GM18508 (cell line): Measurements from ENCODE around the gene SLC4A4.

ENCODE experiments used
- ATAC-seq: cut with Tn5 transposase; IDR thresholded peaks from one replicate; pipeline ENCODE4 v1.9.1; 2021; ENCODE audit warnings: moderate number of reproducible peaks; ENCODE audit not compliant: insufficient read depth, unreplicated experiment

The SLC4A4 gene

DNA sequence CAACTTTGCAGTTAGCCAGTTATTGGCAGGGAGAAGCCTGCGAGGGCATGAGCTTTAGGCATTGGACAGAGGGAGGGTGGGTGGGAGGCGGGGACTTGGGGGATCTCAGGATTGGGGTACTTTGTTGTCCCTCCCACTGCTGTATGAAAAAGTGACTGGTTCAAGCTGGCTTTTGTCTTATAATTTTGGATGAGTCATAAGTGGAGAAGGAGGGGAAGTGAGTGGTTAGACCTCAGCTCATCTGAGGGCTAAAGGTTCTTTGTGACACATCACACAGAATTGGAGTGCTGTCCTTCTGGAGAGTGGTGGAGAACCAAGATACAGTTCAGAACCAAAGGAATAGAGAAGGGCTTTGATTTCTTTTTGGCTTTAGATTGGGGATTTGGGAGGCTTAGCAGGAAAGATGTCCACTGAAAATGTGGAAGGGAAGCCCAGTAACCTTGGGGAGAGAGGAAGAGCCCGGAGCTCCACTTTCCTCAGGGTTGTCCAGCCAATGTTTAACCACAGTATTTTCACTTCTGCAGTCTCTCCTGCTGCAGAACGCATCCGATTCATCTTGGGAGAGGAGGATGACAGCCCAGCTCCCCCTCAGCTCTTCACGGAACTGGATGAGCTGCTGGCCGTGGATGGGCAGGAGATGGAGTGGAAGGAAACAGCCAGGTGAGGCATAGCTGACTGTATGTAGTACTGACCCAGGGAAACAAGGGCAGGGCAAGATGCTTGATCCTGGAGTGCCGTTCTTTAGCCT lies at the start of gene SLC4A4:
TSS of gene SLC4A4 (plus strand) at position 175 of the 748 bp plus-strand sequence.
- ATAC-seq = peak; percentile 100

DNA sequence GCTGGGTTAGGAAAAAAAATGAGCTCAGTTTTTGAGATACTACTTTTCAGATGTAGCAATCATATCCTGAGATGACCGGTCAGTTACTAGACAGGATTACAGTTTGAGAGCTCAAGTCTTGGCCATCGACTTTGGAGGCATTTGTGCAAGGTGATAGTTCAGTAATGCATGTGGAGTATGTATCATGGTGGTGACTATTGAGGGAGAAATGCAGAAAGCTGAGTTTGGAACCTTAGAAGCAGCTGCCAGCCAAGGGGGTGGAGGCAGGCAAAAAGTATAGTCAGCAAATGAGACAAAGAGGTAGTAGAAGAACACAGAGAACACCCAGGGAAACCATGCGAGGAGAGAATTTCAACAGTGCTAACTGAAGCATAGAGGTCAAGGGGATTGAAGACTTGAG lies 48.7 kb upstream of the SLC4A4 start:
- no peak for ATAC-seq

DNA sequence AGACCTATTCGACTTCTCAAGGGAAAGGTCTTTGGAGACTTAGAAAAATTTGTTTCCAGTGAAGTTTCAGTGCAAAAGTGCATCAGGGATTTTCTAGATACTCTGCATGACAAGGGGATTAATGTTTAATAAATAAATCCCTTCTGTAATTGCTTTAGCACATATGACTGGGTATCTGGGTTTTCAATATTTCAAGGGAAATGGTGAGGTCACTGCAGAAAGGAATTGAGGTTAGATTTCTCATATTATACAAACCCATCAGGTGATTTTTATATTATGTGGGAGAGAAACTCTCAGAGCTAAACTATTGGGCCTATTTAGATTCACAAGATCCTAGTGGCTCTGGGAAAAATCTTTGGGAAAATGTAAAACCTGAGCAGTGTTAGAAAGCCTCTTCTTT lies 48.3 kb upstream of the SLC4A4 start:
- ATAC-seq = no peak

DNA sequence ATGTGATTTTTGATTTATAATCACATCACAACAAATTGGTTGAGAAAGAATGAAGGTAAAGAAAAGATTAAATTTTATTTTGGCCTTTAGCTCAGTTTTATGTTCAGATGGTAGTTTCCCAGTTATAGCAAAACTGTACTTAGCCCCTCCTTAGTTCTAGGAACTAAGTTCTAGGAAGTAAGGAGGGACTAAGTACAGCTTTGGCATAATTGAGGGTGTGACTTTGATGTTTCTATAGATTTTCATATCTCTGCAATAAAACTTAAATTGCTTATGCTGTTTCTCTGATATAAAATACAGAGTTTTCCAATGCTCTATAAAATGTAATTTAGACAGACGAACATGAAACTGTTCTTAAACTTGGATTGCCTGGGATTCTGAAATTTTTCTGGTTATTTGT lies 46.6 kb upstream of the SLC4A4 start:
- ATAC-seq = no peak

DNA sequence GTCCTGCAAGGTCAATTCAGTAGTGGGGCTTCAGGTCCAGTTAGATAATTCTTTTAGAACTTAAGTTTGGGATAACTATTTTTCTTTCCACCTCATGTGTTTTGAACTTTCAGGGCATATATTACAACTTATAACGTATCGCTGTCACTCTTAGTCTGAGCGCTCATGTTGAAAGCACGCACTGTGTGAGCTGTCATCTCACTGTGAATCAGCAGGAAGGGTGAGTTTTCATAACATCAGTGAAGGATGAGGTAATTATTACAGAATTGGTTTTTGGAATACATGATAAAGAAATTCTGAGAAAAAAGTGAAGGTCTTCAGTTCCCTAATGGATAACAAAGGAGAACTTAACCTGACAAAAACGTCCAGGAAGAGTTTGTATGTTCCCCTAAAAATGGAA lies 45.1 kb upstream of the SLC4A4 start:
- no peak for ATAC-seq

DNA sequence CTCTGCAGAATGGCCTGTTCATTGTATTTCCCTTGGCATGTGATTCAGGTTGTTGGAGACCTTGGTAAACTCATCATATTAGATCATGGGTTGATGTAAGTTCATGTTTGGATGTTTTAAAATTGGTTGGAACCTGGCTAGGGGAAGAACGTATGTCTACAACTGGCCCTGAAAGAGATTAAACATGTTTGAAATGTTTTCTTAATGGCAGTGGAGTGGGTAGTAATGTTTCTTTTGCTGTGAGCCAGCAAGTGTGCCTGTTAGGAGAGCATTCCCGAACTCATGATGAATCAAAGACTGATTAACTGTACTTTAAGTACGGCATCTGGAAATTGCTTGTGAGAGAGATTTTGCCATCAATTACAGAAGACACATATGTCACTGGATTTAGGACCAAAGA lies 44.5 kb upstream of the SLC4A4 start:
- ATAC-seq = no peak

GRCh38 chr4:71296945-71297344 lies 41.9 kb upstream of the SLC4A4 start:
- ATAC-seq = no peak

GRCh38 chr4:71300362-71300761 lies 38.5 kb upstream of the SLC4A4 start:
- no peak for ATAC-seq

DNA sequence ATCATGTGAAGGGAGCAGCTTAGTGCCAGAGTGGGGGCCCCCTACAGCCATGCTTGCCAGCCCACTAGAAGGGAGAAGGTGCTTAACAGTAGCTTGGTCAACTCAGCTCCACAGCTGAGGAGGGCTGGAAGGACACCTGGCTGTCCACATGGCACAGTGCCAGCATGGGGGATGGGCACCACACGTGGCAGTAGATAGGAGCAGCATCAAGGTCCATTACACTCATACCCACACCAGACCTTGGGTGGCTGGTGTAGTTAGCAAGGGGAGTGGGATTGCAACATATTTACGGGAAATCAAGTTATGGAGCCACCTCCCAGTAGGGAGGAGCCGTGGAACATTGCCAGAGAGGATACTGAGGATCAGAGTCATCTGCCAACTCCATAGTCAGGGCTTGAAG lies 37.9 kb upstream of the SLC4A4 start:
- ATAC-seq = no peak

GRCh38 chr4:71303287-71303686 lies 35.5 kb upstream of the SLC4A4 start:
- no peak for ATAC-seq

DNA sequence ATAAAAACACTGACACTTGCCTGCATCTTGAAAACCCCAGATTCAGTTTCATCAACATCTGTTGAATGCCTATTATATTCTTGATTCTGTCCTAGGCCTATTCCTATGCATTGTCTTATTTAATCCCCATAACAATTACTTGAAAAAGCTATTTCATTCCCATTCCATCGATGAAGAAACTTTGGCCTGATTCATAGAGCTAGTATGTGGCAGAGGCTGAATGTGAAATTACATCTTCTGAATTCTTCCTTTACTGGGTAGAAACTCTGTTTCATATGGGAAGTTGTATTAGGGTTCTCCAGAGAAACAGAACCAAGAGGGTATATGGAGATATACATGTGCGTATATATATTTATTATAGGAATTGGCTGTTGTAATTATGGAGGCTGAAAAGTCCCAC lies 35.0 kb upstream of the SLC4A4 start:
- ATAC-seq = no peak

GRCh38 chr4:71304289-71304850 lies 34.5 kb upstream of the SLC4A4 start:
- no peak for ATAC-seq

- ATAC-seq = no peak
Measured at GRCh38 chr4:71307729-71308128, 31.1 kb upstream of the SLC4A4 start.

DNA sequence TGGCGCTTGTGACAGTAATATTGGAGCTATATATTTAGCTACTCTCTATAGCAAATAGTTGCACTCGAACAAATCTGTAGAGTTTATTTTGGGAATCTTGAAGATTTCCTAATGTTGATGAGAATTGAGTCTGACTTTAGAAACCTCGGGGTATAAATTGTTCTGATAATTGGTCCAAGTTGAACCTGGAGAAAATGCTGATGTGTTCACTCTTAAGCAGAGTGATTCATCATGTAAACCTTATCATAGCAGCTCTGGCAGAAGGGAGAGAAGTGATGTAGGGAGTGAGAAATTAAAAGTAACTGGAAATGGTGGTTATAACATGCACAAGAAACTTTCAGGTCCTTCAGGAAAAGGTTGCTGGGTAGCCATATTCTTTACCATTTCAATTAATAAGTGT lies 16.4 kb upstream of the SLC4A4 start:
- ATAC-seq = no peak

DNA sequence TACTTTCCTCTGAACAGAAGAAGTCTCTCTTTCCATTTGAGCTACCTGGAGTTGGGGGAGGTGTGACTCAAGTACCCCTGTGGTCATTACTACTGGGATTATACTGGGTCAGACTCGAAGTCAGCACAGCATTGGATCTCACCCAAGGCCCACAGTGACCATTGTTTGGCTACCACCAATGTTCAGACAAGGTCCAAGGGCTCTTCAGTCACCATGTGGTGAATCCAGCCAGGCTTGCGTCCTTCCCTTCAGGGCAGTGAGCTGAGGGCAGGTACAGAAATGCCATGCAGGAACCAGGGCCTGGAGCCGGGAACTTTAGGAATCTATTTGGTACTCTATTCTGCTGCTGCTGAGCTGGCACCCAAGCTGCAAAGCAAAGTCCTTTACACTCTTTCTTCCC lies 5.5 kb upstream of the SLC4A4 start:
- no peak for ATAC-seq

DNA sequence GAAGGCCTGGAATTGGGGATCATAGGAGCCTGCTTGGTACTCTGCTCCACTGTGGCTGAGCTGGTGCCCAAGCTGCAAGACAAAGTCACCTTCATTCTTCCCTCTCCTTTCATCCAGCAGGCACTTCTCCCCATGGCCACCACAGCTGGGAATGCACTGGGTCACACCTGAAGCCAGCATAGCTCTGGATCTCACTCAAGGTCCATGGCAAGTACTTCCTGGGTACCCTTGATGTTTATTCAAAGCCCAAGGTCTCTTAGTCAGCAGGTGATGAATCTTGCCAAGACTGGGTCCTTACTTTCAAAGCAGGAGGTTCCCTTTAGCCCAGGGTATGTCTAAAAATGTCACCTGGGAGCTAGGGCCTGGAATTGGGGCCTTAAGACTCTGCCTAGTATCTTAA lies 4.9 kb upstream of the SLC4A4 start:
- ATAC-seq = no peak

DNA sequence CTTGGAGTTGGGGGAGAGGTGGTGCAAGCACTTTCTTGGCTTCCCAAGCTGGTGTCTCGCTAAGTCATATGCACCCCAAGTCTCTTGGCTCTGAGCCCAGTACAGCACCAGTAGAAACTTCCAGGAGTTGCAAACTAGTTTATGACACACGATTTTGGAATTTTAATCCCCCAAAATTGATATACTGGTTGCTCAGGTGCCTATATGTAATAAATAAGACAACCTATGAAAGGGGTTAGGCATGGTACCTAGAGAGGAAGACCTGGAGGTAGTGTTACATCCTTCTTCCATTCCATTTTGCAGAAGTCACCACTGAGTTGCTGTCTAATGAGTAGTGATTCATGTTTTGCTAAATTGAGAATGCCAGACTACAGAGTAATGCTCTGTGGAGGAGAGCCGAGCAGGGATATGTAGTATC lies 4.3 kb upstream of the SLC4A4 start:
- no peak for ATAC-seq

GRCh38 chr4:71343670-71344466 lies 5.0 kb downstream of the SLC4A4 start:
- ATAC-seq = no peak

- no peak for ATAC-seq
Measured at GRCh38 chr4:71346710-71347109, 7.9 kb downstream of the SLC4A4 start.

GRCh38 chr4:71348586-71348985 lies 9.8 kb downstream of the SLC4A4 start:
- no peak for ATAC-seq

DNA sequence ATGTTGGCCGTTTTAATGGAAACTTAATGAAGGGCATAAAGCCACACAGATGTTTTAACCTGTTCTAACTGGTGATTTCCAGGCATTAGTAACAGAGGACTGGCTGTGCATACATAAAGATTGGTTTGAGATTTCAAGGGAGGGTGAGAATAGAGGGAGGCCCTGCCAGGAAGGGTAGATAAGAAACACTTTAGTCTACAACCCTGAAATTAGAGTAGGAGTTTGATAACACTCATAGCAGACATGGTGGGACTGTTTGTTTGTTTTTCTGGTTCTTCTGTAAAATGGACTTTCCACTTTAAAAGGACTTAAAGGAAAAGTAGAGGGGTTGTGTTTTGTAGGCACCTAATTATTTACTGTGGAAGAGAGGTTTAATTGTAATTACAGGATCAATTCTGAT lies 16.2 kb downstream of the SLC4A4 start:
- ATAC-seq = no peak
